ENCODE measurements around the gene STPG3. TPM values are rescaled to one million over a fixed set of nuclear protein-coding genes. Genes with fewer than 3 reads are reported as not detected.
A peak's percentile ranks its signal among the peaks of the same experiment; 100 is the strongest.

Gene STPG3
- total and polyA plus RNA-seq, 2 of the 8 experiments (the other 6 are each of a cell fraction or from before 2014, with no cell fraction given) = not detected

DNA sequence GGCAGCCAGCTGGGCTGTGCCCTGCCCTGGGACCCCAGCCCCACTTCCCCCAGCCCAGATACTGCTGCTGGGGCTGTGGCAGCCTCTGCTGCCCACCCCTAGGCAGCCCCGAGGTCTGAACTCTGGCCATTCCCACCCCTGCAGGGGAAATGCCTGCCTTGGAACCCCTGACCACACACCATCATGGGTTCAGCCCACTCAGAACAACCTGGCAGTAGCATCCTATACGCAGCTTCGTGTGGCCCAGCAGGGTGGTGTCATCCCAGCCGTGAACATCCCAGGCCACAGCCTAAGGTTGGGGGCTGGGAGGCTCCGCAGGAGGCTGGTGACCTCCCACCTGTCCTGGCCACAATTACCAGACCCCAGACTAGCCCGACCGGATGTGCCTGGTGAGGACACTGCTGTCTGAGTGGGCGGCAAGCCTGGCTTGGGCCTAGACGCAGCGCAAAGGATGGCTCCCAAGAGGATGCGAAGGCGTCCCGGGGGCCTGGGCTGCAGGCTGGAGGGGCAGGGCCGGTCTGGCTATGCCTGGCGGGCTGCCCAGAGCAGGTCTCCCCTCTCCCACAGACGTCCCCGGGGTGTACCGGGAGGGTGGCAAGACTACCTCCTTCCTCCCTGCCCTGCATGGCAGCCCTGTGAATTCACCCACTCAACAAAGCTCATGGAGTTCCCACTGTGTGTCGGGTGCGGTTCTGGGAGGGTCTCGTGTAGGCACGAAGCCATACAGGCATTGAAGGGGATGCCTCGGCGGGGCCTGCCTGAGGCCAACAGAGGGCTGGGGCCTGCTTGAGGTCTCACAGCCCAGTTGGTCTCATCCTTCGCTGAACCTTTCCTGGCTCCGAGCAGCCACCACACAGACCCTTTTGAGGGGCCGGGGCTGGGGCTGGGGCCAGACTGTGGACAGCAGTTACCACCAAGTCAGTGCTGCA lies 21.9 kb upstream of the STPG3 start:
- H3K27me3 ChIP-seq (replicated peaks in 1 of 4; ENCODE audit: control insufficient read depth in 3 of 4, extremely low read depth in 1 of 4, insufficient read depth in 3 of 4, low read length in 3 of 4) = no peaks in the 10 kb centered on the region; a peak in 1 of 7 replicates
- no peak overlapping the region for H3K4me2 ChIP-seq (ENCODE audit: insufficient read depth in 1 of 2, low read depth in 2 of 2, low read length in 2 of 2)
- no peaks in the 10 kb centered on the region for H3K79me1 ChIP-seq (ENCODE audit: low read depth, low read length)
- ChIA-PET CTCF (ENCODE audit: partially characterized antibody) (interaction anchor here (0.6 to 20.2 kb wide), 12 partner anchors 13 to 259 kb away, joined by 3 to 204 read pairs (median 4); partner anchors contain the start of genes ANAPC2, SSNA1 and TOR4A), POLR2A (ENCODE audit: partially characterized antibody) (interaction anchor here (0.7 to 69.9 kb wide), 6 partner anchors 12 to 42 kb away, joined by 3 to 1462 read pairs (median 4); partner anchors contain the start of genes NELFB, STPG3, TOR4A and TPRN)
- no peak overlapping the region for H2BK5ac ChIP-seq (ENCODE audit: low read depth, low read length)
- H4K5ac ChIP-seq (ENCODE audit: insufficient read length, low read depth, low read length) = no peak overlapping the region
- no peak overlapping the region for H3K56ac ChIP-seq (replicated peaks; ENCODE audit: insufficient read length, low read depth, low read length)
- no peaks in the 10 kb centered on the region; the same call in 1 of the 2 replicates for H3K23me2 ChIP-seq (ENCODE audit: low read depth, low read length)
- H3K9ac ChIP-seq (replicated peaks in 1 of 4; ENCODE audit: extremely low read depth in 1 of 4, low read depth in 3 of 4, low read length in 3 of 4) = no peak overlapping the region
- DNase-seq (ENCODE audit: low read depth in 1 of 2, low spot score in 2 of 2) (no peak), FAIRE-seq (no peak)
- H4K8ac ChIP-seq (ENCODE audit: extremely low read depth, insufficient read depth, low read length) = peak overlapping the region; percentile 51; the same call in 1 of the 2 replicates
- H4K91ac ChIP-seq (replicated peaks; ENCODE audit: insufficient read length, low read length) = no peak overlapping the region
- no peak overlapping the region for H3K14ac ChIP-seq (ENCODE audit: insufficient read length)
- no peaks in the 10 kb centered on the region for H3K9me3 ChIP-seq (ENCODE audit: insufficient read depth in 2 of 2, low read depth in 1 of 2, low read length in 1 of 2)
- no peak overlapping the region for H3K4me3 ChIP-seq (ENCODE audit: extremely low read depth in 1 of 4, insufficient read depth in 2 of 4, low read depth in 3 of 4, low read length in 4 of 4)
- H2AK5ac ChIP-seq (ENCODE audit: low read depth, low read length) = no peak overlapping the region
- no peak overlapping the region for H2AFZ ChIP-seq (ENCODE audit: low read length)
- H2BK15ac ChIP-seq (ENCODE audit: low read length) = no peak overlapping the region
- H3K4ac ChIP-seq (replicated peaks; ENCODE audit: insufficient read length, low read depth, low read length) = no peak overlapping the region
- H3K18ac ChIP-seq (ENCODE audit: extremely low read depth, low read length) = no peak overlapping the region
- no peaks in the 10 kb centered on the region for H3K36me3 ChIP-seq (ENCODE audit: control insufficient read depth in 2 of 4, insufficient read depth in 4 of 4, low read length in 3 of 4)
- H3K27ac ChIP-seq (ENCODE audit: low read depth, low read length) = no peak overlapping the region
- peaks cover 0 to 16% (median 5%) of the 10 kb centered on the region in 4 experiments; a peak in 4 of 7 replicates for H3K4me1 ChIP-seq (replicated peaks in 1 of 4; ENCODE audit: control insufficient read depth in 3 of 4, insufficient read depth in 4 of 4, low read length in 3 of 4)
- 95% methylated on average over 22 of the region's 27 CpGs; no CpG with 5 or more reads in 1 of the 2 experiments for WGBS, 2 experiments (ENCODE audit: extremely low coverage in 1 of 2, insufficient coverage in 1 of 2, insufficient read length in 1 of 2, insufficient replicate concordance in 2 of 2, low coverage in 1 of 2, low lambda C conversion rate in 2 of 2, missing lambda C conversion rate in 1 of 2)
- H2BK20ac ChIP-seq (ENCODE audit: low read length) = no peak overlapping the region
- no peak overlapping the region for H2BK120ac ChIP-seq (replicated peaks; ENCODE audit: low read depth, low read length)
- TF ChIP-seq POLR2A (IDR thresholded peaks at IDR 0.05; ENCODE audit: control extremely low read depth in 1 of 2, low read depth in 2 of 2, low read length in 2 of 2) (no peak), PHF8 (conservative IDR thresholded peaks at IDR 0.05; ENCODE audit: low read depth, low read length) (no peak), SRF (IDR thresholded peaks at IDR 0.05; ENCODE audit: low read depth, low read length) (no peak), HDAC6 (IDR thresholded peaks at IDR 0.05; ENCODE audit: low read depth, low read length) (no peak)
- H3K23ac ChIP-seq (ENCODE audit: insufficient read length) = no peak overlapping the region
- no peak overlapping the region for H2BK12ac ChIP-seq (ENCODE audit: low read depth, low read length)
- H3K79me2 ChIP-seq (ENCODE audit: control insufficient read depth in 1 of 2, insufficient read depth in 2 of 2, low read length in 2 of 2) = no peaks in the 10 kb centered on the region
- peaks cover 0 to 1% of the 10 kb centered on the region in 2 experiments for H4K20me1 ChIP-seq (replicated peaks in 1 of 2; ENCODE audit: control insufficient read depth in 1 of 2, insufficient read depth in 2 of 2, low read length in 2 of 2)

All from H1 (cell line).